Retinal pigment epithelial cell (primary cell): ENCODE measurements around the gene JPH2.

Experiments
- DNase-seq: peaks from one replicate; pipeline ENCODE4 v3.0.0-alpha.2; 2010; ENCODE audit warnings: low read depth
- H3K4me3 ChIP-seq: 2 replicates; pipeline ENCODE4 v1.5.1; 2011; ENCODE audit warnings: mild to moderate bottlenecking, low read length, control low read depth, moderate library complexity
- TF ChIP-seq, protein P1 (sequence below): conservative IDR thresholded peaks from 2 replicates; pipeline ENCODE4 v1.5.1; 2011; ENCODE audit warnings: low read depth, low read length, control low read depth, inconsistent platforms

JPH2 gene

GRCh38 chr20:44075191-44075949 lies 111.6 kb downstream of the JPH2 start:
- DNase-seq, result no peak
- no peak overlapping the region for H3K4me3 ChIP-seq
- TF ChIP-seq, protein P1, sequence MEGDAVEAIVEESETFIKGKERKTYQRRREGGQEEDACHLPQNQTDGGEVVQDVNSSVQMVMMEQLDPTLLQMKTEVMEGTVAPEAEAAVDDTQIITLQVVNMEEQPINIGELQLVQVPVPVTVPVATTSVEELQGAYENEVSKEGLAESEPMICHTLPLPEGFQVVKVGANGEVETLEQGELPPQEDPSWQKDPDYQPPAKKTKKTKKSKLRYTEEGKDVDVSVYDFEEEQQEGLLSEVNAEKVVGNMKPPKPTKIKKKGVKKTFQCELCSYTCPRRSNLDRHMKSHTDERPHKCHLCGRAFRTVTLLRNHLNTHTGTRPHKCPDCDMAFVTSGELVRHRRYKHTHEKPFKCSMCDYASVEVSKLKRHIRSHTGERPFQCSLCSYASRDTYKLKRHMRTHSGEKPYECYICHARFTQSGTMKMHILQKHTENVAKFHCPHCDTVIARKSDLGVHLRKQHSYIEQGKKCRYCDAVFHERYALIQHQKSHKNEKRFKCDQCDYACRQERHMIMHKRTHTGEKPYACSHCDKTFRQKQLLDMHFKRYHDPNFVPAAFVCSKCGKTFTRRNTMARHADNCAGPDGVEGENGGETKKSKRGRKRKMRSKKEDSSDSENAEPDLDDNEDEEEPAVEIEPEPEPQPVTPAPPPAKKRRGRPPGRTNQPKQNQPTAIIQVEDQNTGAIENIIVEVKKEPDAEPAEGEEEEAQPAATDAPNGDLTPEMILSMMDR, result no peak

DNA sequence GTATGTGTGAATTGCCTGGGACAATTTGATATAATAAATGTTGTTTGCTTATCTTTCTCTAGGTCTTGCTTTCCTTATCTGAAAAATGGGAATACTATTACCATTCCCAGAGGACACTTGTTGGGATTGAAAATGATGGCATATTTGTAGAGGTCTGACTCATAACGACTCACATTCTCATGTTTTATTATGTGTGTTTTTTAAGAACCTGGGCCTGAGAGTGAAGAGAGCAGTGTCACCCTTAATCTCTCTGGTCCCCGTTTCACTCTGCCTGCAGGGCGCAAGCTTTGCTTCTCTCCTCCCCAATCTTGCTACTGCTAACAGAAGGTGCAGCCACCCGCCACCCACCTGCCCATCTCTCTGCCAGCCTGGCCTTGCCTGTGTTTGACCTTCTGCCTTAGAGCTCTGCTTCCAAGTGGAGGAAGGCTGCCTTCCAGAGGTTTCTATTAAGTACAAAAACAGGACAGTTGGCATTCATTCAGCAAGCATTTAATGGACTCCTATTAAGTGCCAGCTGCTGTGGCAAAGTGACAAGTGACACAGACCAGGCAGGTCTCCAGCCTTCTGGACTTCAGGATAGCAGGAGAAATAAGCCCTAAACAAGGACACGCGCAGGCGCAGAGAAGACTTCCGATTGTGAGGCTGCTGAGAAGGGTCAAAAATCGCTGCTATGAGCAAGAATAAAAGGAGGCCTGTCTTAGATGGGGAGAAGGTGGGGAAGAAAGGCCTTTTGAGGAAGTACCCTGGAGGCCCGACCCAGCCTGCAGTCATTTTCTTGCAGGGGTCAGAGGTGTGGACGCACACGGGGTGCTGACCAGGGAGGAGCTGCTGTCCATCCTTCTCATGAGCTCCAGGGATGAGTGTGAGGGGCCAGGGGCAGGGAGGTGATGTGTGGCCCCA lies 112.5 kb downstream of the JPH2 start:
- DNase-seq, result no peak
- TF ChIP-seq, protein P1, result no peak
- no peak overlapping the region for H3K4me3 ChIP-seq

DNA sequence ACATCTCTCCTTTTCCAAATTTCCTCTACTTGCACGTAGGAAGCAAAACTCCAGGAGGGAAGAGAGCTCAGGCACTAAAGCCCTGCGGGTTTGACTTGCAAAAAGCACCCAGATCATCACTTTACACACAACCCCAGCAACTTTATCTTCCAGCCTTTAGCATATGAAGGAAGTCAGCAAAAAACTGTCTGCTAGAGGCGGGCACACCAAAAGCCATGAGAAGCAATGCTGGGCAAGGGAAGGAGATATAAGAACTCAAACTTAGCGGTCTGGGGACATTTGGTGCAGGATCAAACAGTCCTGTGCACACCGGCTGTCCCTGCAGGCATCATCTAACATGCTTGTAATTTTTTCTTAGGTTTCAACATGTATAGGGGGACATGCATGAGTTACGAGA lies 113.3 kb downstream of the JPH2 start:
- no peak overlapping the region for H3K4me3 ChIP-seq
- no peak for DNase-seq
- TF ChIP-seq, protein P1, result no peak

DNA sequence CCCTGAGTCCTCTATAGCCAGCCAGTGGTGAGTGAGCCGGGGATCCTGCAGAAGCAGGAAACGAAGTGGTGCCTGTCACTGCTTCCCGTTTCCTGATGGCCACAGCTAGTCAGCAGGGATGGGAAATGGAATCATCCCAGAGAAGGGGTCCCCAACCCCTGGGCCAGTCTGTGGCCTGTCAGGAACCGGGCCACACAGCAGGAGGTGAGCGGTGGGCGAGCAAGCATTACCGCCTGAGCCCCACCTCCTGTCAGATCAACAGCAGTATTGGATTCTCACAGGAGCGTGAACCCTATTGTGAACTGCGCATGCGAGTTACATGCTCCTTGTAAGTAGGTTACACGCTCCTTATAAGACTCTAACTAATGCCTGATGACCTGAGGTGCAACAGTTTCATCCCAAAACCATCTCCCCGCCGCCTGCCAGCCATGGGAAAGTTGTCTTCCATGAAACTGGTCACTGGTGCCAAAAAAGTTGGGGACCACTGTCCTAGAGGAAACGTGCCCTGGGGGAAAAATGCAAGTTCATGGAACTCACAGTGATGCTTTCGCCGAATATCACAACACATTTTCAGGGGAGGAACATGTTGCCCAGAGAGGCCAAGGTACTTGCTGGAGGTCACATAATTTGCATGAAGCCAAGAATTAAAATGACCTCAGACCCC lies 113.8 kb downstream of the JPH2 start:
- TF ChIP-seq, protein P1, result no peak
- peak overlapping the region; percentile 24 for H3K4me3 ChIP-seq
- DNase-seq, result no peak

GRCh38 chr20:44072384-44072783 lies 114.6 kb downstream of the JPH2 start:
- no peak overlapping the region for H3K4me3 ChIP-seq
- TF ChIP-seq, protein P1, result no peak
- DNase-seq, result no peak

- DNase-seq, result no peak
- no peak overlapping the region for H3K4me3 ChIP-seq
- TF ChIP-seq, protein P1, result no peak
These were observed 115.4 kb downstream of the JPH2 start for GRCh38 chr20:44071526-44072111.
